Activated T-cell treated with anti-CD3 and anti-CD28 coated beads, Interleukin-2, amount 50 U/mL, for 4 hours (primary cell): Measurements from ENCODE around the gene C1D. TPM values are rescaled to one million over a fixed set of nuclear protein-coding genes. Genes with fewer than 3 reads are reported as not detected.
"Not testable (repeated sequence)": the region's sequence is repeated elsewhere in the genome, so short reads cannot be mapped to it uniquely, and the experiment has no call there.

Experiments used
- ATAC-seq, 2 donors: fragments of 200-7000 bp; cut with Tn5 transposase; one replicate each; pipeline ENCODE4 v1.10.0; 2021
- DNase-seq: peaks from one replicate; pipeline ENCODE4 v3.0.0-alpha.2; 2020
- H3K27me3 Mint-ChIP-seq: one replicate; pipeline ENCODE4 v1.8.0; 2021; ENCODE audit warnings: low read depth, mixed read lengths
- H3K36me3 Mint-ChIP-seq: one replicate; pipeline ENCODE4 v1.8.0; 2022; ENCODE audit warnings: mixed read lengths; ENCODE audit not compliant: insufficient read depth
- H3K4me1 Mint-ChIP-seq: one replicate; pipeline ENCODE4 v1.8.0; 2021; ENCODE audit warnings: low read depth, mixed read lengths
- H3K4me3 Mint-ChIP-seq: one replicate; pipeline ENCODE4 v1.8.0; 2021; ENCODE audit warnings: mild to moderate bottlenecking, moderate library complexity, mixed read lengths
- H3K9me3 Mint-ChIP-seq: one replicate; pipeline ENCODE4 v1.8.0; 2021; ENCODE audit warnings: mixed read lengths
- total RNA-seq, 3 donors: library from RNA; stranded (reverse); gene quantifications; one replicate each; pipeline ENCODE4 v1.2.1, GENCODE V29; 2021

C1D gene
- total RNA-seq, 3 donors from 2014 or later = 25.1 to 41.2 (median 27.1) TPM

DNA sequence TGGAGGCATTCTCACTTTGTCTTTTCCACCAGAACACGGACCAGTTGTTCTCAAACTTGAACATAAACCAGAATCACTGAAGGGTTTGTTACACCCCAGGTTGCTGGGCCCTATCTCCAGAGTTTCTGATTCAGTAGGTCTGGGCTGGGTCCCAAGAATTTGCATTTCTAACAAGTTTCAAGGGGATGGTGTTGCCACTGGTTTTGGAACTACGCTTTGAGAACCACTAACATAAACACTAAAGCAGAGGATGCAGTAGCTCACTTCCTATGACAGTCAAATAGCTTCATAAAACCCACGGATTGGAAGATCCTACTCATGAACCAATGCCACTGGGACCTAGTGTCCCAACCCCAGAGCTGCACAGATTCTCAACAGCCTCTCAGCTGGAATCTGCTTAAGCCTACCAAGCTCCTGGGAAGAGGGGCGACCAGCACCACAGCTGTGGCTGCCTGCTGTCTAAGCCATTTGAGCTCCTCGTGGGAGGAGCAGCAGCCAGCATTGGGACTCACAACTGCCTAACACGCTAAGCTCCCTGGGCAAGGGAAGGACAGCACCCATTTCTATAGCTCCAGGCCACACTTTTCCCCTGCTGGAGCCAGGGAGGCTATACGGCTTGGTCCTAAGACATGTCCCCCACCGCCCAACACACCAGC is 62.5 kb downstream of the C1D start:
- no peak for ATAC-seq
- no peak overlapping the region for H3K4me3 Mint-ChIP-seq
- no peaks in the 10 kb centered on the region for H3K4me1 Mint-ChIP-seq
- H3K9me3 Mint-ChIP-seq = no peaks in the 10 kb centered on the region
- peaks cover 22% of the 10 kb centered on the region for H3K27me3 Mint-ChIP-seq
- H3K36me3 Mint-ChIP-seq = no peaks in the 10 kb centered on the region
- no peak for DNase-seq

DNA sequence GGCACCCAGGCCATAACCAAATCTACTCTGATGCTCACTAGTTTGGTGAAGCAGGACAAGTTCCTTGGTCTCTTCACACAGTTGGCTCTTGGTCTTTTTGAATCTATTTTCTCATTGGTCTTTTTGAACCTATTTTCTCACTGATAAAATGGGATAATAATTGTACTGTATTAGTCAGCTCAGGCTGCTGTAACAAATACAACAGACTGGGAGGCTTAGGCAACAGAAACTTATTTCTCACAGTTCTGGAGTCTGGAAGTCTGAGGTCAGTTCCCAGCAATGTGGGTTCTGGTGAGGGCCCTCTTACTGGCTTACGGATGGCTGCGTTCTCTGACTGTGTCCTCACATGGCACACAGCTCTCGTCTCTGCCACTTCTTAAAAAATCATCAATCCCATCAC is 63.5 kb downstream of the C1D start:
- H3K36me3 Mint-ChIP-seq = no peaks in the 10 kb centered on the region
- ATAC-seq (no peak), DNase-seq (no peak)
- H3K27me3 Mint-ChIP-seq = peaks cover 22% of the 10 kb centered on the region
- no peak overlapping the region for H3K4me3 Mint-ChIP-seq
- no peaks in the 10 kb centered on the region for H3K9me3 Mint-ChIP-seq
- no peaks in the 10 kb centered on the region for H3K4me1 Mint-ChIP-seq

DNA sequence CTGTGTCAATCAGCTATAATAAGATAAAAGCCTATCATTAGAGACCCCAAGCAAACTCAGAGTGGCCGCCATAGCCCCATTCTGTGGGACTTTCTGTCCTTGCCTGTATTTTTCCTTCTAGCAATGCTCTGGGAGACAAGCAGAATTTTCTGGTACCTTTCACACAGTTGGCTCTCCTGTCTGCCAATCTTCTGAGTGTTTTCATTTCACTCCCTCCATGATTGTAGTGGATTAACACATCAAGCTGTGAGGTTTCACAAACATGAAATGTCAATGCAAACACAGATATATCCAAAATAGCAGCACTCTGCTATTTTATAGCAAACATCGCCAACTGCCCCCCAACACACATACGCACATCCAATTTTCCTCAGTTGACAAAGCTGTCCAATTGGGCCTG is 64.9 kb downstream of the C1D start:
- DNase-seq (no peak), ATAC-seq (no peak)
- Mint-ChIP-seq H3K36me3 (no peaks in the 10 kb centered on the region), H3K4me1 (no peaks in the 10 kb centered on the region), H3K4me3 (no peak overlapping the region), H3K9me3 (no peaks in the 10 kb centered on the region), H3K27me3 (peaks cover 19% of the 10 kb centered on the region)

DNA sequence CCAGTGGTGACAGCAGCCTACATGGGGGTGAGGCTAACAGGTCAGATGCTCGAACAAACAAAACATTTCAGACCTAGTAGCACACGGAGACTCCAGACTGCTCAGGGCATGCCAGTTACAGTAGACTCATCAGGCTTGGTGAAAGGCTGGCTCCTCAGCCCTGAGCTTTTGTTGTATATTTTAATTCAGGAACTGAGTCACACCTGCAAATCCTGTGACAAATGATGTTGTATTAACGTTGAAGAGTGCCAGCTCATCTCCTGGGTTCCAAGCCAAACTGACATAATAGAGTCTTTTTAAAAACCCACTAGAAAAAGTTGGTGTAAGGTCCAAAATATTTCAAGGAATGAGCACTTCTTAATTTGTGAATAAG is 65.3 kb downstream of the C1D start:
- H3K27me3 Mint-ChIP-seq = peaks cover 18% of the 10 kb centered on the region
- no peaks in the 10 kb centered on the region for H3K9me3 Mint-ChIP-seq
- H3K36me3 Mint-ChIP-seq = no peaks in the 10 kb centered on the region
- no peak overlapping the region for H3K4me3 Mint-ChIP-seq
- H3K4me1 Mint-ChIP-seq = no peaks in the 10 kb centered on the region
- no peak for ATAC-seq
- no peak for DNase-seq

DNA sequence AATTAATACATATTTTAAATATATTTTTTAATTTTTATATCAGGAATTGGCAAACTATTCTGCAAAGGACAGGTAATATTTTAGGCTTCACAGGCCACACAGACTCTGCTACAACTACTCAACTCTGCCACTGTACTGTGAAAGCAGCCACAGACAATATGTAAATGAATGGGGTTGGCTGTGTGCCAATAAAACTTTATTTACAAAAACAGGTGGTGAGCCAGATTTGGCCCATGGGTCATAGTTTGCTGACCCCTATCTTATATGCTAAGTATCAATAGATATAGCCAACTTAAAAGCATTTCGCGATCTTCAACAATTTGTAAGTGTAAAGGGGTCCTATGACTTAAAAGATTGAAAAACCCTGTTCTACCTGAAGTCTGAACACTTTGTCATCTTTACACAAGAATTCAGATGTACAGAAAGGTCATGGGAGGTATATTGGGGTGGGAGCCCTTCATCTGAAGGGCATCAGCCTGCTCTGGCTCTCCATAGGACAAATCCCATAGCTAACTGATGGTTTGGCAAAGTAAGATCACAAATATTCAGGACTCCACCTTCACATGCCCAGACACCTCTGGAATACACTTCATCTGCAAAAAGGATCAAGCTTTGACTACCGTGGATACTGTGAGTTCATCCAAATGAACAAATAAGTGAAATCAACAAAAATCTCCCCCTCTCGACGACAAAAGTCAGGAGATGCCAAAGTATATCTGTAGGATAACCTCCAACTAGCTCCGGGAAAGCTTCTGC is 65.9 kb downstream of the C1D start:
- H3K4me1 Mint-ChIP-seq = no peaks in the 10 kb centered on the region
- DNase-seq (no peak), ATAC-seq (no peak)
- H3K4me3 Mint-ChIP-seq = no peak overlapping the region
- no peaks in the 10 kb centered on the region for H3K36me3 Mint-ChIP-seq
- no peaks in the 10 kb centered on the region for H3K9me3 Mint-ChIP-seq
- H3K27me3 Mint-ChIP-seq = peaks cover 17% of the 10 kb centered on the region

DNA sequence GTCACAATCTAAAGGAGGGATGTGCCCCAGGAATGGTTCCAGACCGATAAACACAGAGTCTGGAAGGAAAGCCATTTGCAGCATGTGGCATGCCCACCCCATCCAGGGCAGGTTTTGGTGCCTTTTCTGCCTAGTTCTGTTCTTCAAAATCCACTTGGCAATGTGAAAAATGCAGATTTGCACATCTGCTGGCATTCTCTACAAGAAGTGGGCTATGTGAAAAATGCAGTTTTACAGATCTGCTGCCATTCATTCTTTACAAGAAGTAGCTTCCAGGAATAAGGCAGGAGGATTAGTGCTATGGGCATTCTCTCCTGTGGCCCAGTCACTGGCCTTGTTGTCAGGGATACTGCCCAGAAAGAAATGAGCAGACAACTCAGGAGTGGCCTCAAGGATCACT is 68.1 kb downstream of the C1D start:
- Mint-ChIP-seq H3K4me3 (no peak overlapping the region), H3K27me3 (peaks cover 6% of the 10 kb centered on the region)

DNA sequence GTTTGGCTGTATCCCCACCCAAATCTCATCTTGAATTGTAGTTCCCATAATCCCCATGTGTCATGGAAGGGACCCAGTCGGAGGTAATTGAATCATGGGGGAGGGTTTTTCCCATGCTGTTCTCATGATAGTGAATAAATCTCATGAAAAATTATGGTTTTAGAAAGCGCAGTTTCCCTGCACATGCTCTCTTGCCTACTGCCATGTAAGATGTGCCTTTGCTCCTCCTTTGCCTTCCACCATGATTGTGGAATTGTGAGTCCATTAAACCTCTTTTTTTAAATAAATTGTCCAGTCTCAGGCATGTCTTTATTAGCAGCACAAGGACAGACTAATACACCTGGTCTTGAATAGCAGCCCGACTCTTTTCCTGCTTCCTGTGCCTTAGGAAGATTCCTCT is 68.7 kb downstream of the C1D start:
- not testable (repeated sequence) for ATAC-seq, H3K4me3 Mint-ChIP-seq, H3K4me1 Mint-ChIP-seq, H3K27me3 Mint-ChIP-seq, DNase-seq, H3K9me3 Mint-ChIP-seq, H3K36me3 Mint-ChIP-seq

More for the DNA sequence above, 68.1 kb downstream of the C1D start:
- Mint-ChIP-seq H3K4me1 (no peaks in the 10 kb centered on the region), H3K36me3 (no peaks in the 10 kb centered on the region), H3K9me3 (no peaks in the 10 kb centered on the region)
- ATAC-seq (no peak), DNase-seq (no peak)

DNA sequence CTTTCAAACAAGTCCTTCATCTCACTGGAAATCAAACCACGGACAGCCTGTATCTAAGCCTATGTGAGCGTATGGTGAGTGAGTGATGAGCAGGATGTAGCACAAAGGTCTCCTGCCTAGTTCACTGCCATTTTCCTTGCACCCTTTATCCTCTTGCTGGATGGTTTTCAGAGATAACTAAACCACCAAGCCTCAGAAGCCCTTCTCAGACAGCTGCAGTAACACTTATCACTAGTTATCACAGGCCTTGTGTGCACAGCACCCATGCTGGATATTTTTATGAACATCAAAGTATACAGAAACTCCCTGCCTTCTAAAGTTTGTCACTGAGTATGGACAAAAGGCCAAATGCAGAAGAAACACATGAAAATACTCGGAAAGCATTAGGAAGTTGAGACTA is 69.5 kb downstream of the C1D start:
- peaks cover 2% of the 10 kb centered on the region for H3K27me3 Mint-ChIP-seq
- H3K4me1 Mint-ChIP-seq = no peaks in the 10 kb centered on the region
- H3K4me3 Mint-ChIP-seq = no peak overlapping the region
- ATAC-seq (no peak), DNase-seq (no peak)
- no peaks in the 10 kb centered on the region for H3K9me3 Mint-ChIP-seq
- no peaks in the 10 kb centered on the region for H3K36me3 Mint-ChIP-seq

DNA sequence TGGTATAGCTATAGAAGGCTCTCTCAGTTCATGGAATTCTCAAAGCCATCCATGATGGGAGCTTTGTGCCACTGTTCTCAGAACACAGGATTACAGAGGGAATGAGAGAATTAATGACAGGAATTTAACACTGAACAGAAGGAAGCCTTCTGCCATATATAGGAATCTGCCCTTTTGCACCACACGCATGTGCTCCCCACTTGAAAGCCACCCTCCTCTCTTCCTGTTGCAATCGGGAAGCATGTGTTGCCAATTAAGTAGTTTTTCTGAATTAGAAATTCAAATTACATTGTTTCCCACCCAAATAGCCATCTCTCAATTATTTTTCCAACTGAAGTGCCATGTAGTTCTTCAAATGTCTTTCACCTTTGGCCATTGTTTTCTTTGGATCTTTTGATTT is 71.3 kb downstream of the C1D start:
- DNase-seq (no peak), ATAC-seq (no peak)
- H3K36me3 Mint-ChIP-seq = no peaks in the 10 kb centered on the region
- H3K4me1 Mint-ChIP-seq = no peaks in the 10 kb centered on the region
- no peaks in the 10 kb centered on the region for H3K9me3 Mint-ChIP-seq
- H3K27me3 Mint-ChIP-seq = peaks cover 2% of the 10 kb centered on the region
- no peak overlapping the region for H3K4me3 Mint-ChIP-seq

Other genes starting within 250 kb of the C1D start
- 10 to 100 TPM; 65.8 to 73.7 (median 72.4) TPM for gene PNO1, start 94.9 kb upstream of the C1D start, total RNA-seq
- 10 to 100 TPM; 73.5 to 84.0 (median 74.2) TPM for gene PPP3R1, start 189.5 kb upstream of the C1D start, total RNA-seq